IMR-90 (cell line): ENCODE measurements around the gene TUBA8.

Experiments used
- CTCF ChIP-seq: conservative IDR thresholded peaks from 2 replicates; pipeline ENCODE4 v1.5.1; 2012; ENCODE audit warnings: mild to moderate bottlenecking, low read depth, low read length, improper control_type of control experiment
- MXI1 ChIP-seq: IDR thresholded peaks from 2 replicates; pipeline ENCODE4 v1.6.1; 2012; ENCODE audit warnings: low read depth, mild to moderate bottlenecking, low read length, moderate library complexity, borderline replicate concordance
- POLR2A ChIP-seq: IDR thresholded peaks from 2 replicates; pipeline ENCODE4 v1.6.1; 2012; ENCODE audit warnings: mild to moderate bottlenecking, low read depth, low read length
- RAD21 ChIP-seq: IDR thresholded peaks from 2 replicates; pipeline ENCODE4 v1.6.1; 2012; ENCODE audit warnings: low read length, improper control_type of control experiment

- TF ChIP-seq MXI1 (no peak), CTCF (no peak), RAD21 (no peak), POLR2A (no peak)
These were observed 7.8 kb downstream of the TUBA8 start for GRCh38 chr22:18118345-18118915.
